ENCODE measurements around the gene PRRC2B. TPM values are rescaled to one million over a fixed set of nuclear protein-coding genes. Genes with fewer than 3 reads are reported as not detected.

Gene PRRC2B
- total and polyA plus RNA-seq, 2 of the 8 experiments (the other 6 are each of a cell fraction or from before 2014, with no cell fraction given), result 37.3 to 249 TPM

- peak; percentile 67 for TF ChIP-seq MAX (IDR thresholded peaks at IDR 0.05)
Observed at GRCh38 chr9:131349881-131350563, 43.9 kb upstream of the PRRC2B start (continued).

All from H1 (cell line).